GM19043 (cell line): ENCODE measurements around the gene TMEM69.
"Not testable (repeated sequence)": the region's sequence is repeated elsewhere in the genome, so short reads cannot be mapped to it uniquely, and the experiment has no call there.

ENCODE experiments used
- ATAC-seq: cut with Tn5 transposase; IDR thresholded peaks from one replicate; pipeline ENCODE4 v1.9.1; 2021; ENCODE audit warnings: low read depth; ENCODE audit not compliant: unreplicated experiment

Gene TMEM69

GRCh38 chr1:45676553-45676952 is 11.4 kb upstream of the TMEM69 start:
- not testable (repeated sequence) for ATAC-seq

- ATAC-seq = no peak
These were observed 10.2 kb upstream of the TMEM69 start for GRCh38 chr1:45677751-45678245.

- ATAC-seq = no peak
These were observed 9.5 kb upstream of the TMEM69 start for GRCh38 chr1:45678489-45678888.

- ATAC-seq = no peak
These were observed 8.9 kb upstream of the TMEM69 start for GRCh38 chr1:45679123-45679522.

- ATAC-seq = no peak
These were observed 5.0 kb upstream of the TMEM69 start for GRCh38 chr1:45682942-45683341.

- no peak for ATAC-seq
These were observed 3.6 kb upstream of the TMEM69 start for GRCh38 chr1:45684402-45684801.

GRCh38 chr1:45685308-45686014 is 2.5 kb upstream of the TMEM69 start:
- no peak for ATAC-seq

GRCh38 chr1:45686015-45686287 is 2.0 kb upstream of the TMEM69 start:
- ATAC-seq = no peak

GRCh38 chr1:45686288-45687013 is 1.5 kb upstream of the TMEM69 start, which contains the start of gene GPBP1L1:
Gene GPBP1L1, minus strand, starts transcription at chr1:45686533. Its CDS starts 27,446 bp downstream, at chr1:45659087.
- peak; percentile 56 for ATAC-seq

GRCh38 chr1:45687014-45687753 is 797 bp upstream of the TMEM69 start:
- ATAC-seq = peak; percentile 82

- not testable (repeated sequence) for ATAC-seq
These were observed 5.8 kb downstream of the TMEM69 start for GRCh38 chr1:45693811-45694210.

GRCh38 chr1:45694823-45695222 is 6.8 kb downstream of the TMEM69 start:
- ATAC-seq = no peak

- no peak for ATAC-seq
These were observed 16.7 kb downstream of the TMEM69 start for GRCh38 chr1:45704637-45705036.

GRCh38 chr1:45713711-45714110 is 25.7 kb downstream of the TMEM69 start:
- no peak for ATAC-seq

GRCh38 chr1:45716700-45717099 is 28.7 kb downstream of the TMEM69 start:
- ATAC-seq = no peak

GRCh38 chr1:45717386-45717785 is 29.4 kb downstream of the TMEM69 start:
- ATAC-seq = not testable (repeated sequence)

- ATAC-seq = no peak
These were observed 30.3 kb downstream of the TMEM69 start for GRCh38 chr1:45718289-45718688.

GRCh38 chr1:45721207-45721606 is 33.2 kb downstream of the TMEM69 start:
- no peak for ATAC-seq

GRCh38 chr1:45722809-45723208 is 34.8 kb downstream of the TMEM69 start:
- ATAC-seq = no peak

GRCh38 chr1:45723248-45723930 is 35.4 kb downstream of the TMEM69 start:
- no peak for ATAC-seq

- not testable (repeated sequence) for ATAC-seq
These were observed 38.0 kb downstream of the TMEM69 start for GRCh38 chr1:45726007-45726406.
